Liver (tissue), 9 donors: ENCODE measurements around the gene FRAS1. TPM values are rescaled to one million over a fixed set of nuclear protein-coding genes. Genes with fewer than 3 reads are reported as not detected.

ENCODE experiments used
- DNase-seq: peaks from one replicate; pipeline ENCODE4 v3.0.0-alpha.2; 2017; ENCODE audit warnings: low spot score
- H3K27ac ChIP-seq, 2 donors: one replicate each; pipeline ENCODE4 v1.7.0; 2013; ENCODE audit warnings: inconsistent platforms in 2 of 2, low read length in 2 of 2, control low read depth in 1 of 2, low read depth in 1 of 2, mild to moderate bottlenecking in 1 of 2
- H3K27me3 ChIP-seq, 4 donors: one replicate each; pipeline versions ENCODE4 v1.6.1 to v1.7.0; 2013; ENCODE audit warnings: low read length in 3 of 4, inconsistent platforms in 1 of 4, mild to moderate bottlenecking in 1 of 4, moderate library complexity in 1 of 4; ENCODE audit not compliant: control insufficient read depth in 4 of 4, insufficient read depth in 4 of 4
- H3K36me3 ChIP-seq, 4 donors: one replicate each; pipeline versions ENCODE4 v1.6.1 to v1.7.0; 2013; ENCODE audit warnings: low read length in 3 of 4, mild to moderate bottlenecking in 3 of 4, low read depth in 1 of 4, moderate library complexity in 1 of 4; ENCODE audit not compliant: control insufficient read depth in 4 of 4, insufficient read depth in 3 of 4
- H3K4me1 ChIP-seq, 4 donors: one replicate each; pipeline versions ENCODE4 v1.6.1 to v1.7.0; 2013; ENCODE audit warnings: low read length in 3 of 4, mild to moderate bottlenecking in 3 of 4, moderate library complexity in 1 of 4; ENCODE audit not compliant: control insufficient read depth in 4 of 4, insufficient read depth in 4 of 4
- H3K4me3 ChIP-seq, 3 donors: one replicate each; pipeline versions ENCODE4 v1.6.1 to v1.7.0; 2013; ENCODE audit warnings: low read length in 3 of 3, control low read depth in 1 of 3, low read depth in 1 of 3, mild to moderate bottlenecking in 1 of 3
- H3K9ac ChIP-seq, 2 donors: one replicate each; pipeline ENCODE4 v1.7.0; 2013; ENCODE audit warnings: low read length in 2 of 2, mild to moderate bottlenecking in 2 of 2, moderate library complexity in 2 of 2, control low read depth in 1 of 2, low read depth in 1 of 2
- H3K9me3 ChIP-seq, 4 donors: one replicate each; pipeline versions ENCODE4 v1.6.1 to v1.7.0; 2013; ENCODE audit warnings: low read length in 3 of 4; ENCODE audit not compliant: control insufficient read depth in 4 of 4
- EGR1 ChIP-seq, 2 donors: IDR thresholded peaks; 2 replicates each; pipeline ENCODE4 v1.6.1; 2016 to 2018; ENCODE audit warnings: antibody characterized with exemption in 2 of 2, low read depth in 2 of 2
- FOXA1 ChIP-seq: IDR thresholded peaks from 2 replicates; pipeline ENCODE4 v1.6.1; 2016; ENCODE audit warnings: antibody characterized with exemption
- FOXA2 ChIP-seq: IDR thresholded peaks from 2 replicates; pipeline ENCODE4 v1.6.1; 2016; ENCODE audit warnings: antibody characterized with exemption
- GABPA ChIP-seq, 2 donors: IDR thresholded peaks in 1 of 2; conservative IDR thresholded peaks in 1 of 2; 2 replicates each; pipeline ENCODE4 v1.6.1; 2016; ENCODE audit warnings: antibody characterized with exemption in 2 of 2, mild to moderate bottlenecking in 1 of 2, moderate library complexity in 1 of 2
- HNF4G ChIP-seq: IDR thresholded peaks from 2 replicates; pipeline ENCODE4 v1.6.1; 2016; ENCODE audit warnings: antibody characterized with exemption
- JUND ChIP-seq, 2 donors: IDR thresholded peaks; 2 replicates each; pipeline ENCODE4 v1.6.1; 2016; ENCODE audit warnings: antibody characterized with exemption in 2 of 2
- NR2F2 ChIP-seq: IDR thresholded peaks from 2 replicates; pipeline ENCODE4 v1.6.1; 2016; ENCODE audit warnings: antibody characterized with exemption
- RAD21 ChIP-seq, 2 donors: IDR thresholded peaks; 2 replicates each; pipeline ENCODE4 v1.6.1; 2016; ENCODE audit warnings: antibody characterized with exemption in 2 of 2, mild to moderate bottlenecking in 2 of 2
- RXRA ChIP-seq, 2 donors: IDR thresholded peaks; 2 replicates each; pipeline ENCODE4 v1.6.1; 2017 to 2018; ENCODE audit warnings: antibody characterized with exemption in 2 of 2, mild to moderate bottlenecking in 1 of 2
- SP1 ChIP-seq: IDR thresholded peaks from 2 replicates; pipeline ENCODE4 v1.6.1; 2018; ENCODE audit warnings: antibody characterized with exemption, mild to moderate bottlenecking
- TAF1 ChIP-seq: conservative IDR thresholded peaks from 2 replicates; pipeline ENCODE4 v1.6.1; 2016; ENCODE audit warnings: antibody characterized with exemption, mild to moderate bottlenecking
- WGBS: extraction: QIAGEN DNeasy Blood & Tissue Kit; methylation state at CpG from one replicate; pipeline ENCODE4 v1.1.7; 2013; 5-methylcytosine and 5-hydroxymethylcytosine counted together
- polyA plus RNA-seq, 2 donors: library from polyadenylated mRNA; stranded (reverse) in 1 of 2; unstranded in 1 of 2; fragments of 200-250 nt in 1 of 2; fragments of >200 nt in 1 of 2; fragmentation: Nextera tagmentation in 1 of 2; extraction: Ambion mirVana in 1 of 2; gene quantifications; one replicate each; pipeline versions ENCODE4 v1.2.1 to v1.2.3, GENCODE V29; 2013 to 2015
- total RNA-seq, 2 donors: library from RNA; depleted of rRNA; stranded (reverse); fragments of >200 nt; gene quantifications; one replicate each; pipeline ENCODE4 v1.2.3, GENCODE V29; 2014
- TF ChIP-seq, protein P1 (sequence below): IDR thresholded peaks from 2 replicates; pipeline ENCODE4 v1.6.1; 2016; ENCODE audit warnings: antibody characterized with exemption, mild to moderate bottlenecking
- TF ChIP-seq, protein P2 (sequence below): fragments of 150-350 bp; IDR thresholded peaks from 2 replicates; pipeline ENCODE4 v1.5.1; 2017; ENCODE audit warnings: improper control_type of control experiment, low read depth, low read length; ENCODE audit not compliant: missing input control
- donor health status: healthy.
- donor health status: healthy.
- donor health status: healthy.
- donor health status: healthy.
- donor health status: healthy.

The FRAS1 gene
- total and polyA plus RNA-seq, 4 donors = 0.08 to 6.0 (median 1.1) TPM

DNA sequence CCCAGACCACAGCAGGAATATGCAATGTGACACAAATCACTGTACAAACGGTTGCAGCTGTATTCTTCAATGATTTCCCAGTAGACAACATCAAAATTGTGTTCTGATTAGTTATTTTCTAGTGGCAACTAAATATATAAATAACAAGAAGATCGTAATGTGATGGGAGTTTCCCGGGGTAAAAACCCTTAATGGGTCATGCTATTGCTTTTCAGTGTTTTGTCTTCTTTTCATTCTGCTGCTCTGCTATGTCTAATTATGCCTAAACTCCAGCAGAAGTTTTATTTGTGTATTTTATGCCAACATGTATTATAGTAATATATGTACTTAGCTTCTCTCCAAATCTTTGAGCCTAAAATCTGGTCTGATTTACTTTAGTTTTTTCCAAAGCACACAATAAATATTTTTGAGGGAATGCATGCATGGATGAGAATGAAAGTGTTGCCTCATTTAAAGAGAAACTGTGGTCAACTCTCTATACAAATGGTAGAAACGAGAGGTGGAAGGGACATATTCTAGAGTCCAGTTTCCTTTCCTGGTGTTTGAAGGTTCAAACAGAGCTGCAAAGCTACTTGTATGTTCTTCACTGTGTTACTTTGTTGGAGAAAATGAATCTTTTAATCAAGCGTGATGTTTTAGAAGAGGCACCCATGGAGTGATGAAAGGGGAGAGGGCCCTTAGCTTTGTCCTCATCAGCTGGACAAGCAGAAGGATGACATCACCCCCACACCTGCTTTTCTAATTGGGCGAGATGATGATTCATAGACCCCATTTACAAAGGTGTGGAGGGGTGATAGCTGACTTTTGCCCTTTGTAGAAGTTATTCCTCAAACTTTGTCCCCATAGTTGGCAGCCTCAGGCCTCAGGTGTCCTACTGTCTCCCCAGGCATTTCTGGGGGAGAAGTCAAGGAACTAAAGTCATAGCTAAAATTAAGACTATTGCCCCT lies 129.7 kb downstream of the FRAS1 start:
- Histone ChIP-seq H3K4me3 (no peak overlapping the region), H3K9ac (no peak overlapping the region), H3K27me3 (no peaks in the 10 kb centered on the region), H3K27ac (no peak overlapping the region), H3K4me1 (no peaks in the 10 kb centered on the region), H3K9me3 (no peaks in the 10 kb centered on the region), H3K36me3 (no peaks in the 10 kb centered on the region)
- WGBS = 74% methylated on average over 6 of the region's 6 CpGs
- no peak for DNase-seq
- TF ChIP-seq NR2F2 = no peak
- TF ChIP-seq SP1 = no peak
- TF ChIP-seq, protein P1, sequence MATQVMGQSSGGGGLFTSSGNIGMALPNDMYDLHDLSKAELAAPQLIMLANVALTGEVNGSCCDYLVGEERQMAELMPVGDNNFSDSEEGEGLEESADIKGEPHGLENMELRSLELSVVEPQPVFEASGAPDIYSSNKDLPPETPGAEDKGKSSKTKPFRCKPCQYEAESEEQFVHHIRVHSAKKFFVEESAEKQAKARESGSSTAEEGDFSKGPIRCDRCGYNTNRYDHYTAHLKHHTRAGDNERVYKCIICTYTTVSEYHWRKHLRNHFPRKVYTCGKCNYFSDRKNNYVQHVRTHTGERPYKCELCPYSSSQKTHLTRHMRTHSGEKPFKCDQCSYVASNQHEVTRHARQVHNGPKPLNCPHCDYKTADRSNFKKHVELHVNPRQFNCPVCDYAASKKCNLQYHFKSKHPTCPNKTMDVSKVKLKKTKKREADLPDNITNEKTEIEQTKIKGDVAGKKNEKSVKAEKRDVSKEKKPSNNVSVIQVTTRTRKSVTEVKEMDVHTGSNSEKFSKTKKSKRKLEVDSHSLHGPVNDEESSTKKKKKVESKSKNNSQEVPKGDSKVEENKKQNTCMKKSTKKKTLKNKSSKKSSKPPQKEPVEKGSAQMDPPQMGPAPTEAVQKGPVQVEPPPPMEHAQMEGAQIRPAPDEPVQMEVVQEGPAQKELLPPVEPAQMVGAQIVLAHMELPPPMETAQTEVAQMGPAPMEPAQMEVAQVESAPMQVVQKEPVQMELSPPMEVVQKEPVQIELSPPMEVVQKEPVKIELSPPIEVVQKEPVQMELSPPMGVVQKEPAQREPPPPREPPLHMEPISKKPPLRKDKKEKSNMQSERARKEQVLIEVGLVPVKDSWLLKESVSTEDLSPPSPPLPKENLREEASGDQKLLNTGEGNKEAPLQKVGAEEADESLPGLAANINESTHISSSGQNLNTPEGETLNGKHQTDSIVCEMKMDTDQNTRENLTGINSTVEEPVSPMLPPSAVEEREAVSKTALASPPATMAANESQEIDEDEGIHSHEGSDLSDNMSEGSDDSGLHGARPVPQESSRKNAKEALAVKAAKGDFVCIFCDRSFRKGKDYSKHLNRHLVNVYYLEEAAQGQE = no peak
- no peak for TF ChIP-seq FOXA1

DNA sequence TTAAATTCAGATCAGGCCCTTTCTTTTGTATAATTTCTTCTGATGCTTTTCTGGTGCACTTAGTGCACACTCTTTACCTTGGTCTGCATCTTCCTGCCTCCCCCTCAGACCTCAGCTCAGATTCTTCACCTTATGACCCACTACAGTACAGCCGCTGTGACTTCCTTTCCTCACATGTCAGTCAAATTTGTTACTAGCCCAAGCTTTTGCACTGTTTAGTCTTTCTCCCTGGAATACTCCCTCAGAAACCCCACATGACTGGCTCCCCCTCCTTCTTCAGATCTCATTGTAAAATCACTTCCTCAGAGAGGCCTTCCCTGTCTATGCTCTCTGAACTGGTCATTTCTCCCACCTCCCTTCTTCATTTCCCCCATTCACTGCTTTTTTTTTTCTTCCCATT lies 132.9 kb downstream of the FRAS1 start:
- no peak for DNase-seq
- no peaks in the 10 kb centered on the region for H3K9me3 ChIP-seq
- 76% methylated on average over 1 of the region's 1 CpG for WGBS

DNA sequence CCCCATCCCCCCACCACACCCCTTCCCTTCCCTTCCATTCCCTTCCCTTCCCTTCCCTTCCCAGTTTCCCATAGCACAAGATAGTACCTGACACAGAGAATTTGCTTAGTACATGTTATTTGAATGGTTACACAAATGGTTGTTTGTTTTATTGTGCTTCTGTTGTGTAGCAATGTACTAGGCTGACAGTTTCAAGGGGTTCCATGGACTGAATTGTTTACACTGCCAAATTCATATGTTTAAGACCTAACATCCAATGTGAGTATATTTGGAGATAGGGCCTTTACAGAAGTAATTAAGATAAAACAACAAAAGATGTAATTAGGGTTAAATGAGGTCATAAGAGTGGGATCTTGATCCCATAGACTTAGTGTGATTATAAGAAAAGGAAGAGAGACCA lies 133.5 kb downstream of the FRAS1 start:
- Histone ChIP-seq H3K9ac (no peak overlapping the region), H3K4me1 (no peaks in the 10 kb centered on the region), H3K9me3 (peaks cover 0 to 1% (median 0%) of the 10 kb centered on the region in 4 donors), H3K27ac (no peak overlapping the region), H3K4me3 (no peak overlapping the region), H3K36me3 (no peaks in the 10 kb centered on the region), H3K27me3 (no peaks in the 10 kb centered on the region)
- DNase-seq = no peak
- TF ChIP-seq RXRA (IDR thresholded peaks at IDR 0.05) (no peak), EGR1 (IDR thresholded peaks at IDR 0.05; ENCODE audit: low read depth in 2 of 2) (no peak), HNF4G (no peak), JUND (IDR thresholded peaks at IDR 0.05) (no peak), TAF1 (no peak), GABPA (IDR thresholded peaks at IDR 0.05 in 1 of 2, conservative IDR thresholded peaks at IDR 0.05 in 1 of 2) (no peak), SP1 (no peak), FOXA2 (no peak), RAD21 (IDR thresholded peaks at IDR 0.05) (no peak), NR2F2 (no peak)
- TF ChIP-seq, protein P2, sequence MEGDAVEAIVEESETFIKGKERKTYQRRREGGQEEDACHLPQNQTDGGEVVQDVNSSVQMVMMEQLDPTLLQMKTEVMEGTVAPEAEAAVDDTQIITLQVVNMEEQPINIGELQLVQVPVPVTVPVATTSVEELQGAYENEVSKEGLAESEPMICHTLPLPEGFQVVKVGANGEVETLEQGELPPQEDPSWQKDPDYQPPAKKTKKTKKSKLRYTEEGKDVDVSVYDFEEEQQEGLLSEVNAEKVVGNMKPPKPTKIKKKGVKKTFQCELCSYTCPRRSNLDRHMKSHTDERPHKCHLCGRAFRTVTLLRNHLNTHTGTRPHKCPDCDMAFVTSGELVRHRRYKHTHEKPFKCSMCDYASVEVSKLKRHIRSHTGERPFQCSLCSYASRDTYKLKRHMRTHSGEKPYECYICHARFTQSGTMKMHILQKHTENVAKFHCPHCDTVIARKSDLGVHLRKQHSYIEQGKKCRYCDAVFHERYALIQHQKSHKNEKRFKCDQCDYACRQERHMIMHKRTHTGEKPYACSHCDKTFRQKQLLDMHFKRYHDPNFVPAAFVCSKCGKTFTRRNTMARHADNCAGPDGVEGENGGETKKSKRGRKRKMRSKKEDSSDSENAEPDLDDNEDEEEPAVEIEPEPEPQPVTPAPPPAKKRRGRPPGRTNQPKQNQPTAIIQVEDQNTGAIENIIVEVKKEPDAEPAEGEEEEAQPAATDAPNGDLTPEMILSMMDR = no peak
- TF ChIP-seq, protein P1 = no peak

More for the DNA sequence above, 132.9 kb downstream of the FRAS1 start:
- no peak overlapping the region for H3K9ac ChIP-seq
- H3K36me3 ChIP-seq = no peaks in the 10 kb centered on the region
- no peaks in the 10 kb centered on the region for H3K27me3 ChIP-seq
- TF ChIP-seq SP1 (no peak), EGR1 (IDR thresholded peaks at IDR 0.05; ENCODE audit: low read depth in 2 of 2) (no peak)
- no peaks in the 10 kb centered on the region for H3K4me1 ChIP-seq
- H3K27ac ChIP-seq = no peak overlapping the region
- H3K4me3 ChIP-seq = no peak overlapping the region
